Neural progenitor cell (in vitro differentiated cells): ENCODE data around the gene ARHGAP4. TPM values are rescaled to one million over a fixed set of nuclear protein-coding genes. Genes with fewer than 3 reads are reported as not detected.

ENCODE experiments used
- DNase-seq: peaks from one replicate; pipeline ENCODE4 v3.0.0-alpha.2; 2016; ENCODE audit warnings: low spot score
- H2AFZ ChIP-seq: fragments of 200-600 bp; sonication (generic); replicated peaks from 2 replicates; pipeline ENCODE4 v1.6.1; 2016; ENCODE audit warnings: antibody characterized with exemption
- H3F3A ChIP-seq: fragments of 200-600 bp; sonication (generic); 2 replicates; pipeline ENCODE4 v1.6.1; 2016; ENCODE audit warnings: antibody characterized with exemption, low read depth
- H3K27ac ChIP-seq: fragments of 200-600 bp; sonication (generic); 2 replicates; pipeline ENCODE4 v1.5.1; 2016; ENCODE audit warnings: mild to moderate bottlenecking
- H3K27me3 ChIP-seq: fragments of 200-600 bp; sonication (generic); 2 replicates; pipeline ENCODE4 v1.6.1; 2016; ENCODE audit warnings: mild to moderate bottlenecking, moderate library complexity
- H3K36me3 ChIP-seq: fragments of 200-600 bp; sonication (generic); 2 replicates; pipeline ENCODE4 v1.5.1; 2016
- H3K4me1 ChIP-seq: fragments of 200-600 bp; sonication (generic); 2 replicates; pipeline ENCODE4 v1.6.1; 2016; ENCODE audit warnings: mixed run types
- H3K4me2 ChIP-seq: fragments of 200-600 bp; sonication (generic); 2 replicates; pipeline ENCODE4 v1.6.1; 2016
- H3K4me3 ChIP-seq: fragments of 200-600 bp; sonication (generic); 2 replicates; pipeline ENCODE4 v1.5.1; 2016
- H3K79me2 ChIP-seq: fragments of 200-600 bp; sonication (generic); 2 replicates; pipeline ENCODE4 v1.6.1; 2016; ENCODE audit warnings: low read depth
- H3K9ac ChIP-seq: fragments of 200-600 bp; sonication (generic); 2 replicates; pipeline ENCODE4 v1.6.1; 2016
- H3K9me3 ChIP-seq: fragments of 200-600 bp; sonication (generic); 2 replicates; pipeline ENCODE4 v1.5.1; 2016; ENCODE audit warnings: low read depth
- H4K20me1 ChIP-seq: fragments of 200-600 bp; sonication (generic); 2 replicates; pipeline ENCODE4 v1.6.1; 2016; ENCODE audit warnings: low read depth
- H3K27ac Mint-ChIP-seq: 3 replicates; pipeline ENCODE4 v1.8.0; 2021; ENCODE audit warnings: mixed read lengths
- H3K27me3 Mint-ChIP-seq: 2 replicates; pipeline ENCODE4 v1.8.0; 2022; ENCODE audit warnings: low read depth, mild to moderate bottlenecking, inconsistent platforms, moderate library complexity, mixed read lengths; ENCODE audit not compliant: insufficient read depth
- H3K36me3 Mint-ChIP-seq: 3 replicates; pipeline ENCODE4 v1.8.0; 2021; ENCODE audit warnings: mixed read lengths
- H3K4me1 Mint-ChIP-seq: 3 replicates; pipeline ENCODE4 v1.8.0; 2021; ENCODE audit warnings: mixed read lengths
- H3K4me3 Mint-ChIP-seq: 3 replicates; pipeline ENCODE4 v1.8.0; 2021; ENCODE audit warnings: mild to moderate bottlenecking, moderate library complexity, mixed read lengths
- H3K9me3 Mint-ChIP-seq: 3 replicates; pipeline ENCODE4 v1.8.0; 2020; ENCODE audit warnings: mixed read lengths
- EZH2 ChIP-seq: fragments of 200-600 bp; sonication (generic); IDR thresholded peaks from 2 replicates; pipeline ENCODE4 v1.6.1; 2017; ENCODE audit warnings: antibody characterized with exemption, mild to moderate bottlenecking, moderate library complexity
- EZH2phosphoT487 ChIP-seq: fragments of 200-600 bp; sonication (generic); IDR thresholded peaks from 2 replicates; pipeline ENCODE4 v1.6.1; 2017; ENCODE audit warnings: antibody characterized with exemption
- total RNA-seq: library from RNA; depleted of rRNA; stranded (reverse); fragments of >200 nt; gene quantifications from 2 replicates; pipeline ENCODE4 v1.2.3, GENCODE V29; 2015; ENCODE audit warnings: low replicate concordance
- TF ChIP-seq, protein P1 (sequence below): fragments of 200-600 bp; sonication (generic); IDR thresholded peaks from 2 replicates; pipeline ENCODE4 v1.5.1; 2017; ENCODE audit warnings: antibody characterized with exemption, mild to moderate bottlenecking

The ARHGAP4 gene
- total RNA-seq, 1 donor from 2014 or later = 5.1 TPM

DNA sequence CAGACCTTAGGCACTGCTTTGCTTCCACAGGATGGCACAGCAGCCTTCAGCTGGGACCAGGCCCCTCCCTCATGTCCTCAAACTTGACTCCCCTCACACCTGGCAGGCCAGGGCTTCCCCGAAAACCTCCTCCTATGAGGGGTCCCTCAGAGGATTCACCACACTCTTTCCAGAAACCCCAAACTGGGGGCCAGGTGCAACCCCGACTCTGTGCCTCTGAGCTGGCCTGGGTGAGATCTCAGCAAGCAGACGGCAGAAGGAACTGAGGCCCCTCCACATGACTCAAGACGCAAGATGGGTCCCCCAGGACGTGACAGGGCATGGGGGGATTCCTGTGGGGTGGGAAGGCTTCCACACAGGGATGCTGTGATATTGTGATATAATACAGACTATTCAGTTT, 39.3 kb upstream of the ARHGAP4 start:
- H3F3A ChIP-seq = peaks cover 10% of the 10 kb centered on the region
- no peak for TF ChIP-seq EZH2phosphoT487
- no peak for TF ChIP-seq EZH2
- TF ChIP-seq, protein P1, sequence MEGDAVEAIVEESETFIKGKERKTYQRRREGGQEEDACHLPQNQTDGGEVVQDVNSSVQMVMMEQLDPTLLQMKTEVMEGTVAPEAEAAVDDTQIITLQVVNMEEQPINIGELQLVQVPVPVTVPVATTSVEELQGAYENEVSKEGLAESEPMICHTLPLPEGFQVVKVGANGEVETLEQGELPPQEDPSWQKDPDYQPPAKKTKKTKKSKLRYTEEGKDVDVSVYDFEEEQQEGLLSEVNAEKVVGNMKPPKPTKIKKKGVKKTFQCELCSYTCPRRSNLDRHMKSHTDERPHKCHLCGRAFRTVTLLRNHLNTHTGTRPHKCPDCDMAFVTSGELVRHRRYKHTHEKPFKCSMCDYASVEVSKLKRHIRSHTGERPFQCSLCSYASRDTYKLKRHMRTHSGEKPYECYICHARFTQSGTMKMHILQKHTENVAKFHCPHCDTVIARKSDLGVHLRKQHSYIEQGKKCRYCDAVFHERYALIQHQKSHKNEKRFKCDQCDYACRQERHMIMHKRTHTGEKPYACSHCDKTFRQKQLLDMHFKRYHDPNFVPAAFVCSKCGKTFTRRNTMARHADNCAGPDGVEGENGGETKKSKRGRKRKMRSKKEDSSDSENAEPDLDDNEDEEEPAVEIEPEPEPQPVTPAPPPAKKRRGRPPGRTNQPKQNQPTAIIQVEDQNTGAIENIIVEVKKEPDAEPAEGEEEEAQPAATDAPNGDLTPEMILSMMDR = no peak
- Mint-ChIP-seq H3K27ac (peak overlapping the region; percentile 90), H3K36me3 (peaks cover 13% of the 10 kb centered on the region), H3K9me3 (no peaks in the 10 kb centered on the region), H3K4me3 (no peak overlapping the region), H3K4me1 (peaks cover 36% of the 10 kb centered on the region), H3K27me3 (peaks cover 15% of the 10 kb centered on the region)
- H3K4me3 ChIP-seq = no peak overlapping the region
- DNase-seq = no peak
- H3K27me3 ChIP-seq = no peaks in the 10 kb centered on the region
- H3K4me2 ChIP-seq = no peak overlapping the region
- no peak overlapping the region for H3K9ac ChIP-seq
- H3K9me3 ChIP-seq = no peaks in the 10 kb centered on the region
- H3K4me1 ChIP-seq = peaks cover 18% of the 10 kb centered on the region
- H3K27ac ChIP-seq = no peak overlapping the region
- H2AFZ ChIP-seq = no peak overlapping the region
- no peaks in the 10 kb centered on the region for H3K36me3 ChIP-seq
- peaks cover 79% of the 10 kb centered on the region for H3K79me2 ChIP-seq
- peaks cover 60% of the 10 kb centered on the region for H4K20me1 ChIP-seq

DNA sequence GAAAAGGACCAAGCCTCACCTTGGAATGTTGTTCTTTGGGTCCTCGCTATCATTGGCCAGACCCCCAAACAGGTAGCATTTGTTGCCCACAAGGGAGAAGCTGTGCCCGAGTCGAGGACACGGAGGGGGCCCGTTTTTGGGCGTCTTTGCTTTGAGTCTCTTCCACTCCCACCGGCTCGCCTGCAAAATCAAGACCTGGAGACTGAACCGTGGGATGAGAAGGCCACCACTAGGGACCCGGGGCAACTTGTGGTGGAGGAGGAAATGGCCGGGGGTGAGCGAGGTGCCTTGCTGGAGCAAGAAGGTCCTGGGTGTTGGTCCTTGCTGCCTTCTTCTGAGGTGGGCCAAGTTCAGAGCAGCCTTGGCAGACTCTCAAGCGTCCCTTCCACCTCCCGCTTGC, 38.0 kb upstream of the ARHGAP4 start:
- Mint-ChIP-seq H3K9me3 (no peaks in the 10 kb centered on the region), H3K36me3 (peaks cover 19% of the 10 kb centered on the region), H3K27ac (no peak overlapping the region), H3K27me3 (peaks cover 15% of the 10 kb centered on the region), H3K4me3 (no peak overlapping the region), H3K4me1 (peaks cover 31% of the 10 kb centered on the region)
- H3K36me3 ChIP-seq = no peaks in the 10 kb centered on the region
- H3K4me1 ChIP-seq = peaks cover 18% of the 10 kb centered on the region
- H3K27me3 ChIP-seq = no peaks in the 10 kb centered on the region
- no peaks in the 10 kb centered on the region for H3F3A ChIP-seq
- peaks cover 50% of the 10 kb centered on the region for H4K20me1 ChIP-seq
- no peak overlapping the region for H3K4me3 ChIP-seq
- DNase-seq = no peak
- no peaks in the 10 kb centered on the region for H3K9me3 ChIP-seq
- no peak overlapping the region for H3K4me2 ChIP-seq
- H3K79me2 ChIP-seq = peaks cover 67% of the 10 kb centered on the region
- H3K27ac ChIP-seq = no peak overlapping the region
- no peak overlapping the region for H3K9ac ChIP-seq
- H2AFZ ChIP-seq = no peak overlapping the region
- TF ChIP-seq EZH2phosphoT487 = no peak
- TF ChIP-seq, protein P1 = no peak
- TF ChIP-seq EZH2 = no peak

DNA sequence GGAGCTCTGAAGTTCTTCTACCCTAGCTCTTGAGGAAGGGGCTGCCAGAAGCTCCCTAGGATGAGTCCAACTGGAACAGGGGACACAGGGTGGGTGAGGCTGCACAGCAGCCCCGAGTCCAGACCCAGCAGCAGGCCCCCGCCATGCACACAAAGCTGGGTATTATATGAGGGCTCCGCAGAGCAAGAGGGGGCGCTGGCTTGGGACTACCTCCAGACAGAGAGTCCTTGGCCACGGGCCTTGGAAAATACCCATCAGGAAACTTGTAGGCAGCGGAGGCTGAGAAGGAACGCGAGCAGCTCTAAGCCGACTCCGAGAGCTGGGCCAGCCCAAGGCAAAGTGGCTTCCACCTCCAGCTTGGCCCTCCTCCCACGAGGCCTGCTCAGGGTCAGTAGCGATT, 37.5 kb upstream of the ARHGAP4 start:
- H3K9me3 Mint-ChIP-seq = no peaks in the 10 kb centered on the region
- Histone ChIP-seq H3K27ac (no peak overlapping the region), H3K4me1 (peaks cover 13% of the 10 kb centered on the region), H3K9me3 (no peaks in the 10 kb centered on the region), H3K9ac (no peak overlapping the region), H3K4me3 (no peak overlapping the region), H3K36me3 (no peaks in the 10 kb centered on the region), H3K4me2 (no peak overlapping the region), H4K20me1 (peaks cover 45% of the 10 kb centered on the region), H3F3A (no peaks in the 10 kb centered on the region), H3K79me2 (peaks cover 62% of the 10 kb centered on the region), H2AFZ (no peak overlapping the region), H3K27me3 (no peaks in the 10 kb centered on the region)
- no peak for DNase-seq
- H3K4me1 Mint-ChIP-seq = peaks cover 27% of the 10 kb centered on the region
- no peak overlapping the region for H3K4me3 Mint-ChIP-seq
- H3K36me3 Mint-ChIP-seq = peaks cover 19% of the 10 kb centered on the region
- no peak overlapping the region for H3K27ac Mint-ChIP-seq
- TF ChIP-seq, protein P1 = no peak
- TF ChIP-seq EZH2phosphoT487 (no peak), EZH2 (no peak)
- peaks cover 15% of the 10 kb centered on the region for H3K27me3 Mint-ChIP-seq
